Subcutaneous abdominal adipose tissue (tissue), 5 donors: ENCODE measurements around the gene SLC27A2.
A peak's percentile ranks its signal among the peaks of the same experiment; 100 is the strongest.
"Not testable (repeated sequence)": the region's sequence is repeated elsewhere in the genome, so short reads cannot be mapped to it uniquely, and the experiment has no call there.

Source experiments
- H3K27ac ChIP-seq: one replicate; pipeline ENCODE4 v1.7.0; 2013; ENCODE audit warnings: low read depth, mild to moderate bottlenecking, inconsistent platforms, low read length, moderate library complexity
- H3K27me3 ChIP-seq, 5 donors: one replicate each; pipeline ENCODE4 v1.7.0; 2013; ENCODE audit warnings: low read length in 5 of 5, inconsistent platforms in 1 of 5; ENCODE audit not compliant: control insufficient read depth in 5 of 5, insufficient read depth in 4 of 5
- H3K36me3 ChIP-seq, 5 donors: one replicate each; pipeline ENCODE4 v1.7.0; 2013; ENCODE audit warnings: low read length in 5 of 5; ENCODE audit not compliant: control insufficient read depth in 5 of 5, insufficient read depth in 5 of 5
- H3K4me1 ChIP-seq, 5 donors: one replicate each; pipeline ENCODE4 v1.7.0; 2013; ENCODE audit warnings: low read length in 5 of 5, mild to moderate bottlenecking in 3 of 5, moderate library complexity in 1 of 5; ENCODE audit not compliant: control insufficient read depth in 5 of 5, insufficient read depth in 5 of 5
- H3K4me3 ChIP-seq, 5 donors: one replicate each; pipeline ENCODE4 v1.7.0; 2013; ENCODE audit warnings: low read length in 5 of 5, low read depth in 1 of 5
- H3K9ac ChIP-seq, 5 donors: one replicate each; pipeline ENCODE4 v1.7.0; 2013; ENCODE audit warnings: low read length in 5 of 5, mild to moderate bottlenecking in 4 of 5, moderate library complexity in 3 of 5
- H3K9me3 ChIP-seq, 5 donors: one replicate each; pipeline ENCODE4 v1.7.0; 2013; ENCODE audit warnings: low read length in 5 of 5; ENCODE audit not compliant: control insufficient read depth in 5 of 5
- donor health status: healthy.
- donor health status: healthy.
- donor health status: healthy.
- donor health status: healthy.
- donor health status: healthy.

The SLC27A2 gene

GRCh38 chr15:50181969-50182218, at the start of gene SLC27A2:
SLC27A2 (plus strand) TSS chr15:50182196; CDS start chr15:50182428, 232 bp downstream.
- no peak within 1 kb of the TSS for H3K27ac ChIP-seq
- peak within 1 kb of the TSS in 2 of 5 donors; percentile 7 to 39 for H3K9ac ChIP-seq
- peaks cover 0 to 21% (median 15%) of the 10 kb centered on the region in 5 donors for H3K4me1 ChIP-seq
- no peaks in the 10 kb centered on the region for H3K9me3 ChIP-seq
- H3K27me3 ChIP-seq, result peaks cover 0 to 24% (median 11%) of the 10 kb centered on the region in 5 donors
- peak within 1 kb of the TSS; percentile 33 to 78 (median 77) for H3K4me3 ChIP-seq
- no peaks in the 10 kb centered on the region for H3K36me3 ChIP-seq

- H3K36me3 ChIP-seq, H3K27ac ChIP-seq, H3K4me3 ChIP-seq, H3K9me3 ChIP-seq, H3K27me3 ChIP-seq, H3K9ac ChIP-seq: not testable (repeated sequence)
- H3K4me1 ChIP-seq, result peaks cover 0 to 14% (median 7%) of the 10 kb centered on the region in 5 donors
Observed at GRCh38 chr15:50132251-50132984, 49.6 kb upstream of the SLC27A2 start.

GRCh38 chr15:50134524-50135024, 47.4 kb upstream of the SLC27A2 start:
- no peaks in the 10 kb centered on the region for H3K36me3 ChIP-seq
- no peak overlapping the region for H3K27ac ChIP-seq
- H3K9ac ChIP-seq, result no peak overlapping the region
- peaks cover 0 to 14% (median 7%) of the 10 kb centered on the region in 5 donors for H3K4me1 ChIP-seq
- no peaks in the 10 kb centered on the region for H3K27me3 ChIP-seq
- H3K9me3 ChIP-seq, result no peaks in the 10 kb centered on the region
- no peak overlapping the region for H3K4me3 ChIP-seq

- Histone ChIP-seq H3K36me3 (no peaks in the 10 kb centered on the region), H3K27ac (no peak overlapping the region), H3K9me3 (no peaks in the 10 kb centered on the region), H3K9ac (no peak overlapping the region), H3K4me1 (peaks cover 0 to 14% (median 7%) of the 10 kb centered on the region in 5 donors), H3K4me3 (no peak overlapping the region), H3K27me3 (no peaks in the 10 kb centered on the region)
Observed at GRCh38 chr15:50135031-50135551, 46.9 kb upstream of the SLC27A2 start.

- Histone ChIP-seq H3K4me3 (no peak overlapping the region), H3K9ac (no peak overlapping the region), H3K4me1 (peaks cover 0 to 14% (median 9%) of the 10 kb centered on the region in 5 donors), H3K27ac (peak overlapping the region; percentile 33), H3K9me3 (no peaks in the 10 kb centered on the region), H3K36me3 (no peaks in the 10 kb centered on the region), H3K27me3 (no peaks in the 10 kb centered on the region)
Observed at GRCh38 chr15:50137330-50137761, 44.6 kb upstream of the SLC27A2 start.

- Histone ChIP-seq H3K9me3 (no peaks in the 10 kb centered on the region), H3K9ac (no peak overlapping the region), H3K27me3 (no peaks in the 10 kb centered on the region), H3K27ac (no peak overlapping the region), H3K36me3 (no peaks in the 10 kb centered on the region), H3K4me1 (peaks cover 0 to 14% (median 9%) of the 10 kb centered on the region in 5 donors), H3K4me3 (no peak overlapping the region)
Observed at GRCh38 chr15:50137893-50138292, 44.1 kb upstream of the SLC27A2 start.

- Histone ChIP-seq H3K4me1 (peaks cover 0 to 14% (median 9%) of the 10 kb centered on the region in 5 donors), H3K9me3 (no peaks in the 10 kb centered on the region), H3K9ac (no peak overlapping the region), H3K27ac (no peak overlapping the region), H3K4me3 (no peak overlapping the region), H3K36me3 (no peaks in the 10 kb centered on the region), H3K27me3 (no peaks in the 10 kb centered on the region)
Observed at GRCh38 chr15:50138391-50138790, 43.6 kb upstream of the SLC27A2 start.

GRCh38 chr15:50140098-50140497, 41.9 kb upstream of the SLC27A2 start:
- Histone ChIP-seq H3K4me3 (no peak overlapping the region), H3K27me3 (no peaks in the 10 kb centered on the region), H3K36me3 (no peaks in the 10 kb centered on the region), H3K9ac (no peak overlapping the region), H3K9me3 (no peaks in the 10 kb centered on the region), H3K4me1 (peaks cover 0 to 3% (median 0%) of the 10 kb centered on the region in 5 donors), H3K27ac (no peak overlapping the region)

- H3K9me3 ChIP-seq, result no peaks in the 10 kb centered on the region
- H3K4me1 ChIP-seq, result peaks cover 0 to 5% (median 0%) of the 10 kb centered on the region in 5 donors
- no peak overlapping the region for H3K27ac ChIP-seq
- no peaks in the 10 kb centered on the region for H3K27me3 ChIP-seq
- H3K36me3 ChIP-seq, result no peaks in the 10 kb centered on the region
- no peak overlapping the region for H3K9ac ChIP-seq
- H3K4me3 ChIP-seq, result no peak overlapping the region
Observed at GRCh38 chr15:50140983-50141382, 41.0 kb upstream of the SLC27A2 start.

- Histone ChIP-seq H3K9me3 (no peaks in the 10 kb centered on the region), H3K4me1 (peaks cover 0 to 5% (median 3%) of the 10 kb centered on the region in 5 donors), H3K4me3 (no peak overlapping the region), H3K9ac (no peak overlapping the region), H3K27ac (no peak overlapping the region), H3K27me3 (no peaks in the 10 kb centered on the region), H3K36me3 (no peaks in the 10 kb centered on the region)
Observed at GRCh38 chr15:50141856-50142255, 40.1 kb upstream of the SLC27A2 start.
